ENCODE data around the gene DIS3L2. TPM values are rescaled to one million over a fixed set of nuclear protein-coding genes. Genes with fewer than 3 reads are reported as not detected.

Gene DIS3L2
- polyA plus RNA-seq, 3 donors, result 6.8 to 10.2 (median 9.9) TPM

DNA sequence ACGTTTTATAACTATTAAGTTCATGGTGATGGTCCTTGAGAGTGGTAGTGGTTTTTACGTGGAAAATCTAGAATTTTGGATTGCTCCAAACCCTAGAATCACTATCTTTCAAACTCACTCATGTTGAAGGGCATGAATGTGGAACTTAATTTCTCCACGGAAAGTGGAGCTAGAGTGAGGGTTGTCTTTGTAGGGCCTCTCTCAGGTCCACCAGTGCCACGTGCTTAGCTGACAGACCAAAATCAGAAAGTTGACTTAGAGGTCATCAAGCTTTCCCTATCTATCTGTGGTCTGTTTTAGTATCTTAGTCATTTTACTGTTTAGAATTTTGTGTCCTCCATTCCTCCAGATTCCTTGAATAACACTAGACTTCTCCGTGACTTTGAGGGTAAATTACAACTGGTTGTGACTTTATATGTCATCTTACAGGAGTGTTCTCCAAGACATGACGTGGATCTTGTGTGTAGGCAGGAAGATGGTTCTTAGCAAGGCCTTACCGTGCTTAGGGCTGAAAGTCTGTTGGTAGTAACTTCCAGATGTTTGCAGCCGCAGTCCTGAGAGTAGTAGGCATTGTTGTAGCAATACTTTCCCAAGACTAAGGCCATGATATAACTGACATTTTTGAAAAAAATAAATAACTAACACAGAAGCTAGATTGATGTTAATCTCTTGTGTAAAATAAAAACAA, 26.8 kb downstream of the DIS3L2 start:
- H3K27ac ChIP-seq (ENCODE audit: low read depth, low read length), result no peak overlapping the region
- 79 to 80% (median 79%) methylated on average over 8 of the region's 8 CpGs for WGBS, 3 donors

DNA sequence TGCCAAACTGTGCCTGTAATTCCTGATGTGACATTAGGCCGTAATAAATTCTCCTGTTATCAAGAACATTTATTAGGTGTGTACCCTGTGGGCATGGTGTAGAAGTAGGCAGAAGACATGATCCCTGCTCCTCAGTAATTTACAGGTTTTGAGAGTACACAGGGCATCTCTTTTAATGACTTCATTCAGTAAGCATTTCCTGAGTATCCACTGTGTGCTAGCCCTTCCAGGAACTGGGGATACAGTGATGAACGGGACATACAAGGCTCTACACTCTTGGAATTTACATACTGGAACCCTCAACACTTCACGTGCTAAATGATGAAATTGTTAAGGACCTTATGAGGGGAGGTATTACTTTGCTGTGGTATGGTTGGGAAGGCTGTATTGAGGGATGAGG, 30.2 kb downstream of the DIS3L2 start:
- WGBS, 3 donors, result 74 to 93% (median 83%) methylated on average over 3 of the region's 3 CpGs
- no peak overlapping the region for H3K27ac ChIP-seq (ENCODE audit: low read depth, low read length)

DNA sequence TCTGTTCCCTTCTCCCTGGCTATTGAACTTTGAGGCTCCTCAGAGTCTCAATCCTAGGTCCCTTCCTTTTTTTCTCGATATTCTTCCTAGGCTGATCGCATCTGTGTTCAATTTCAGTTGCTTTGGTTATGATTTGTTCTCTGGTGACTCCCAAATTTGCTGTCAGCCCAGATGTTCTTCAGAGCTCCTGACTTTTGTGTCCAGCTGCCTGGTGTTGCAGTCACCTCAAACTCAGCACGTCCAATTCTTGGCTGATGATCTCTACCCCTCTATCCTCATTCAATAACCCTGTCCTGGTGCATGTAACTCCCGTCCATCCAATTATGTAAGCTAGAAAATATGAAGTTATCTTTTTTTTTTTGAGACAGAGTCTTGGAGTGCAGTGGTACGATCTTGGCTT, 31.4 kb downstream of the DIS3L2 start:
- no peak overlapping the region for H3K27ac ChIP-seq (ENCODE audit: low read depth, low read length)
- 68 to 76% (median 75%) methylated on average over 5 of the region's 5 CpGs for WGBS, 3 donors

DNA sequence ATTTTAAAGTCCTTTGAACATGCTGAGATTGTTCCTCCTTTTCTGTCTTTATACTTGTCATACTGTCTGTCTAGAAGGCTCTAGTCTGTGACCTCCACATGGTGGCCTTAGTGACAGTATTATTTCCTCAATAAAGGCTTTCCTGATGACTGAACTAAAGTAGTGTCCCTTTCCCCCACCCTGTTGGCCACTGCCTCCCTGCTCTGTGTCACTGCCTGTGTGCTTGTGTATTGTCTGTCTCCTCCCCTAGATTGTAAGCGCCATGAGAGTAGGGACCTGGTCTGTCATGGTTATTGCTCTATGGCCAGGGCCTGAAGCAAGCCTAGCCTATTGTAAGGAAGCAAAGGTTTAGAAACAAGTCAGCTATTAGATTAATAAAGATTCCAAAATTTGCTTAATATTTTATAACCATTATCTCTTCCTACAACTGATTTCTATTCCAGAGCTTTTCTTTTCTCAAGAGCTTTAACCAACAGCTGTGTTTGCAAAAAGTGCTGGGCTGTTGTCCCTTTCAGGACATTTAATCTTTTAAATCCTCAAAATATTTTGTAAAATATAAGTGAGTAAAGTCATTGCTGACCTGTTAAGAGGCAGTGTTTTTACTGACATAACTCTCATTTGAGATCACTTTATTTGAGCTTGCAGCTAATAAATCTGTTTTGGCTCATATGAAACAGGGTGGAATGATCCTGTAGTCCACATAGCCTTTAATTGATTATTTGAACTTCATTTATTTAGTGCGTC, 35.5 kb downstream of the DIS3L2 start:
- 93 to 96% (median 96%) methylated on average over 2 of the region's 2 CpGs for whole genome bisulfite sequencing, 3 donors
- H3K27ac ChIP-seq (ENCODE audit: low read depth, low read length), result no peak overlapping the region

DNA sequence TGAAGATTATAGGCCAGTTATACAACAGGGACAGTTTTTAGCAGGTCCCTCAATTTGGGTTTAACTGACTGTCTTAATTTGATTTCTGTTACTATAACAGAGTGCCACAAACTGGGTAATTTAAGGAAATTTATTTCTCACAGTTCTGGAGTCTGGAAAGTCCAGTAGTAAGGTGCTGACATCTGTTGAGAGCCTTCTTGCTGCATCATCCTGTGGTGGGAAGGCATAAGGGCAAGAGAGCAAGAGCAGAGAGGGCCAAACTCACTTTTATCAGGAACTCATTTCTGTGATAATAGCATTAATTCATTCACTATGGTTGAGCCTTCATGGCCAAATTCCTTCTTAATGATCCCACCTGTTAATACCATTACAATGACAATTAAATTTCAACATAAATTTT, 36.5 kb downstream of the DIS3L2 start:
- no peak overlapping the region for H3K27ac ChIP-seq (ENCODE audit: low read depth, low read length)

DNA sequence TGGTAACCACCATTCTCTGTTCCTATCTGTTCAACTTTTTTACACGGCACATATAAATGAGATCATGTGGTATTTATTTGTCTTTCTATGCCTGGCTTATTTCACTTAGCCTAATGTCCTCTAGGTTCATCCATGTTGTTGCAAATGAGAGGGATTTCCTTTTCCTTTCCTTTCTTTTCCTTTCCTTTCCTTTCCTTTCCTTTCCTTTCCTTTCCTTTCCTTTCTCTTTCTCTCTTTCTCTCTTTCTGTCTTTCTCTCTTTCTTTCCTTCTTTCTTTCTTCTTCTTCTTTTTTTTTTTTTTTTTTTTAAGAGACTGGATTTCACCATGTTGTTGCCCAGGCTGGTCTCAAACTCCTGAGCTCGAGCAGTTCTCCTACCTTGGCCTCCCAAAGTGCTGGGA, 38.9 kb downstream of the DIS3L2 start:
- no peak overlapping the region for H3K27ac ChIP-seq (ENCODE audit: low read depth, low read length)
- 96 to 100% (median 97%) methylated on average over 2 of the region's 2 CpGs for WGBS, 3 donors

DNA sequence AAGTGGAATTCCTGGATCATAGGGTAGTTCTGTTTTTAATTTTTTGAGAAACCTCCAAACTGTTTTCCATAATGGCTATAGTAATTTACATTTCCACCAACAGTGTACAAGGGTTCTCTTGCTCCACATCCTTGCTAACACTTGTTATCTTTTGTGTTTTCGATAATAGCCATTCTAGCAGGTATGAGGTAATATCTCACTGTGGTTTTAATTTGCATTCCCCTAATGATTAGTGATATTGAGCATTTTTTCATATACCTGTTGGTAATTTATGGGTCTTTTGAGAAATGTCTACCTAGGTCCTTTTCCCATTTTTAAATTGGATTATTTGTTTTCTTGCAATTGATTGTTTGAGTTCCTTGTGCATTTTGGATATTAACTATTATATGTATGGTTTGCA, 39.6 kb downstream of the DIS3L2 start:
- WGBS, 3 donors, result 85 to 94% (median 89%) methylated on average over 1 of the region's 1 CpG
- H3K27ac ChIP-seq (ENCODE audit: low read depth, low read length), result no peak overlapping the region

DNA sequence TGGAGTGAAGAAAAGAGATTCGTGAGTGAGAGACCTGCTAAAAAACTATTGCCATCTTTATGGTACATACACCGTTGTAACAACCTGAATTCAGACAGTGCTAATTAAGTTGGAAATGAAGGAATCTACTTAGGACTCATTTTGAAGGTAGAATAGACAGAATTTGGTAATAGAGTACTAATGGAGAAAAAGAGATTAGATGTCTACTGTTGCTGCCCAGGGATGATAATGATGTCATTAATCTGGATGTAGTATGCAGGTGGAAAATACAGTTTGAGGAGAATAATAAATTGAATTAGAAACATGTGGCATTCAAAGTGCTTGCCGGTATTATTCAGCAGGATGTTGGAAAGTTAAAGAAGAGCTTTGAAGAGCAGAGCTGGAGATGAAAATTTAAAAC, 44.7 kb downstream of the DIS3L2 start:
- H3K27ac ChIP-seq (ENCODE audit: low read depth, low read length), result no peak overlapping the region
- WGBS, 3 donors, result 94 to 98% (median 95%) methylated on average over 3 of the region's 3 CpGs

DNA sequence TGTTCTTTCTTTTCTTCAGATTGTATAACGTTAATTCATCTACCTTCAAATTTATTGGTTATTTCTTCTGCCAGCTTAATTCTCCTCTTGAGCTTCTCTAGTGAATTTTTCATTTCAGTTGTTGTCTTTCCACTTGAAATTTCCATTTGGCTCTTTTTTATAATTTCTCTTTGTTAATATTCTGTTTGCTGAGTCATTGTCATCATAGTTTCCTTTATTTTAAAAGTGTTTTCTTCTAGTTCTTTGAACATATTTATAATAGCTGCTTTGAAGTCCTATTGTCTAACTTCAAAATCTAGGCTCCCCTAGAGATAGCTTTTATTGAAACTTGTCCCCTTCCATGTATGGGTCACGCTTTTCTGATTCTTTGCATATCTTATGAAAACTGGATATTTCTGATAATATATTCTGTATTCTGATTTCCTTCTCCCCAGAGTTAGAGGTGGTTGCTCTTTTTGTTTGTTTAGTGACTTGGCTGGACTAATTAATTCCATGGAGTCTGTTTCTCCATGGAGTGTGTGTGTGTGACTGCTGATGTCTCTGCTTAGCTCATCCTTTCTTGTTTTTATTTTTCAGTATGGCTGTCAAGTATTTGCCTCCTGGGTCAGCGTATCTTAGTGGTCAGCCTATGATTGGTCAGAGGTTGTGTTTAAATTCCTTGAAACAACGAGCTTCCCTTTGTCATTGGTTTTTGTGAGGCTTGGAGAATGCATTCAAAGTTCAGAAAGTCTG, 47.6 kb downstream of the DIS3L2 start:
- 93 to 97% (median 95%) methylated on average over 4 of the region's 4 CpGs for WGBS, 3 donors
- no peak overlapping the region for H3K27ac ChIP-seq (ENCODE audit: low read depth, low read length)

DNA sequence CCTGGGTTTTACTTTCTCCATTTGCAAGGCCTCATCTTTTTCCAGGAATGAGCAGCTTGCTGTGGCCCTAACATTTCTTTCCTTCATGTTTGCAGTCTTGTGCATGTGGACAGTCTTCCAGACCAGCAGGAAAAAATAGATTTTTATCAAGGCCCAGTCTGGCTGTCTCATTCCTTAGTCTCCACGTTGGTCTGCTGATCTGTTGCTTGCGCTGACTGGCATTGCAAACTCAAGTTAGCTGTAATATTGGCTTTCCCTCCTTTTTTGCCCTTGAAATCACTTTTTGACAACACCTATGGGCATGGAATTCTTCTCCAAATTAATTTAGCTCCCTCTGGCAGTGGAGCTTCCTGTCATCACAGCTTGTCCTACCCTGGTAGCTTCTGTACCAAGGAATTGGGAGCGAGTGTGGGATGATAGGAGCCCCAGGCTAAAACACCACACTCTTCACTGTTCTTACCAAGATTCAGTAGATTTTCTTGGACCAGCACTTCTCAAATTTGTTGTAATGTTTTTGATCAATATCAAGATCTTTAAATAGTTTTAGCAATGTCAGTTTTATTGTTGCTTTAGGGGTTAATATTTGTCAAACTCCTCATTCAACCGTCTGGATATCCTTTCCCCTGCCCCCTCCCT, 48.2 kb downstream of the DIS3L2 start:
- H3K27ac ChIP-seq (ENCODE audit: low read depth, low read length), result no peak overlapping the region
- 78 to 92% (median 89%) methylated on average over 4 of the region's 4 CpGs for WGBS, 3 donors

DNA sequence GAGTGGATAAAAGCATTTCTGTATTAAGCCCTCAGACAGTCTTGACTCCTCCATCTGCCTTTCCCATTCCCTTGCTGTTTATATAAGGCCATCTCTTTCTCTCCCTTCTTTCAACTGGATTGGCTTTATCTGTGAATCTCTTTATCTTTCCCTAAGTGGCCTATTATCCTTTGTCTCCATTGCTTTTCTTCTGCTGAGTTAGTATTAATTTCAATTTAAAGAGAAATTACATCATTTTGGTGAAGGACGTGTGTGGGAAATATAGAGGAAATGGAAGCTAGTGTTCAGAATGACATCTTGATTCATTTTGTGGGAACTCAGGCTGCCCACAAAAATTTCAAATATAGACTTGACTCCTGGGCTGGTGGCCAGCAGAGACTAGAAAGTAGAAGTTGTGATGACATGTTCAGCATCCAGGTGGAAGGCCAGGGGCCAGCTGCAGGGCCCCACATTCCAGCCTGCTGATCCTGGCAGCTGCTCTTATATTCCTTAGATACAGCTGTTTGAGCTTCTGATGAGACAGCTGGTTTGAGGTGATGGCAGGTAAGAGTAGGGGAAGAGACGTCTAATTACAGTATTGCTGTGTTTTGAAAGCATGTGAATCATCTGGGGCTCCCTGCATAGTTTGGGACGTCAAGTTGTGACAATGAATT, 52.3 kb downstream of the DIS3L2 start:
- WGBS, 3 donors, result 43 to 75% (median 48%) methylated on average over 3 of the region's 3 CpGs
- no peak overlapping the region for H3K27ac ChIP-seq (ENCODE audit: low read depth, low read length)

DNA sequence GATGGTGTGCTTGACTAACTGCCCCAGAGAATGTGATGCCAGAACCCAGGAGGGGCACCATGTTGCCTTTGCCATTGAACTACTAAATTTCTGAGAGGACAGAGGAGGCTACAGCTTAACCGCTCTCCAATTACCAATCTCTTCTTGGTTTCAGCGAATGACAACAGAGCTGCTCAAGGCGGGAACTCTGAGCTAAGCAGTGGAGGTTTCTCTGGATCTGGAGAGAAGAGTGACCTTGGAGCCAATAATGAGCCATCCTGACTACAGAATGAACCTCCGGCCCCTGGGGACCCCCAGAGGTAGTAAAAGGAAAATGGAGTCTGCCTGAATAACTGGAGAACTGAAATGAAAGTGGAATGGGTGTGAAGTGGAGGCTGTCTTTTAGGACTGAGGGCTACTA, 53.2 kb downstream of the DIS3L2 start:
- no peak overlapping the region for H3K27ac ChIP-seq (ENCODE audit: low read depth, low read length)
- 96 to 97% (median 96%) methylated on average over 4 of the region's 4 CpGs for WGBS, 3 donors

DNA sequence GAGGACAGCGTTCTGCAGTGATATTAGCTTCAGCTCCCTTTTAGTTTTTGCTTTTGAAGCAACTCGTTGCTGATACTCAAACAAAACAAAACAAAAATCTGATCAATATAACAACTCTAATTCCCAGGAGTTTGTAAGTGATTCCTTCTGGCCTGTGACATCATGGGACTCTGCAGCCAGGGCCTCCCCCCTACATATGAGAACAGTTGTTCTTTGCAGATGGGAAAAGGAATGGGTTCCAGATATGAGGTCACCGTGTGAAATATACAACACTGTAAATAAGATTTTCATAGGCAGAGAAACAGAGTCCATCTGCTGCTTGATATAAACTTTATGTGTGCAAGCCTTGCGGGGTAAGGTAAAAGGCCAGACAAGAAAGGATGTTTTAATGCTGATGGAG, 56.7 kb downstream of the DIS3L2 start:
- H3K27ac ChIP-seq (ENCODE audit: low read depth, low read length), result no peak overlapping the region
- 76 to 82% (median 81%) methylated on average over 4 of the region's 4 CpGs for WGBS, 3 donors

DNA sequence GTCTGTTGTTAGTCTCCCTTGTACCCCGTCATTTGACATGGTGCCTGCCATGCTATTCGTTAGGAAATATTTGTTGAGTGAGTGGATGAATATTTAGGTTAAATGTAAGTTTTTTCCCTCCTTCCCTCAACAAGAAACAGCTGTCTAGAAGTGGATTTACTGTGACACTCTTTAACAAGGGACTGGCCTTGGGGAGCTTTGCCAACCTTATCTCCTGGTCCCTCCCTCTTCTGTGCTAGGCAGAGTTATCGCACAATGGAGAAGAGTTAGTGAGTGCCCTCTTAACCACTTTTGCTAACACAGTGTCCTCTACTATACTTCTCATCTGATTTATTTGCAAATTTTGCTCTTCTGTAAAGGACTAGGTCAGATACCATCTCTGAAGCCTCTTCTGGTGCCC, 61.2 kb downstream of the DIS3L2 start:
- WGBS, 3 donors, result 54 to 91% (median 86%) methylated on average over 3 of the region's 3 CpGs

DNA sequence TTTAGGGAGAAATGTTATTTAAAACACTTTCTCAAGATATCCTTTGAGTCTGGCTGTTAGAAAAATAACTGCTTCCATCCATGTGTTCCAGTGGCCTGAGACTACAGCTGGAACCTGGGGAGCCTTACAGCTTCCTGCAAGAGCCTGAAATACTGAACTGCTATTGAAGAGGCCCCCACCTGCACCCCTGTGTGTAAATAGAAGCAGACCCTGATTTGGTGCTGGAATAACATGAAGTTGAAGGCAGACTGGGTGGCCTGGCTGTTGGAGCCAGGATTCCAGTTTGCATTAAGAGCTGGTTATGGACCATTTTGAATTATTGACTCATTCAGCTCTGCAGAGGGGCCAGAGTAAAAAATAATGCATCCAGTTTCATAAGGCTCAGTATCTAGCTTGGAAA, 61.9 kb downstream of the DIS3L2 start:
- no peak overlapping the region for H3K27ac ChIP-seq (ENCODE audit: low read depth, low read length)

More for the DNA sequence above, 61.2 kb downstream of the DIS3L2 start:
- H3K27ac ChIP-seq (ENCODE audit: low read depth, low read length), result no peak overlapping the region

DNA sequence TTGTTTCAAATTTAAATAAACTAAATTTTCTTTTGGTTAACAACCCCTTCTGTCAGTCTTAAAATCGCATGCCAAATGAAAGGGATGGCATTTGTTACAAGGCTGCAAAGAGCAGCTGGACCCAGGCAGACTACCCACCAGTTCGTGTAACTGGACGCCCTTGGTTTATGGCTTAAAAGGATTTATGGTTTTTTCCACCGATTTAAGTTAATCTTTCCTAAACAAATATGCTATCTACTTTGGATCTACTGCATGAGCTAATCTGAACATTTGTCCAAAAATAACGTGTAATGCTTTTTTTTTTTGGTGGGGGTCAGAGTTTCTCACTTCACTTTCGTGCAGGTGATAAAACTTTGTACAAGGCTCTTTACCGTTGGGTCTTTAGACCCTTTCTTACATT, 62.9 kb downstream of the DIS3L2 start:
- H3K27ac ChIP-seq (ENCODE audit: low read depth, low read length), result no peak overlapping the region
- WGBS, 3 donors, result 86 to 93% (median 88%) methylated on average over 7 of the region's 7 CpGs

DNA sequence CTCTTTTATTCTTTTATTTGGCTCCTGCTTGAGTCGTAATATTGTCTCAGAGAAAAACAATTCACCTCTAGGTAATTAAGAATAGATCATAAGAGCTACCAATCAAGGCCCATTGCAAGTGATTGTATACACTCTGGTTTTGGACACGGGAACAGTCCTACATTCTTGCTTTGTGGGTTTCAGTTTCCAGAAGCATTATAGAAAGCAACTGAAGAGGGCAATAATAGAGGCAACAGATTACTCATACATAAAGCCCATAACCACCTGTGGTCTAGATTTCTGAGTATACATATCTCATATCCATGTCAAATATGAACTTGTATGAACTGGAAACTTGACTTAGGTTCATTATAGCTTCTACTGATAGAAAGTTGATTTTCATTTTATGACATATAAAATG, 65.4 kb downstream of the DIS3L2 start:
- H3K27ac ChIP-seq (ENCODE audit: low read depth, low read length), result no peak overlapping the region
- WGBS, 3 donors, result 90 to 95% (median 94%) methylated on average over 2 of the region's 2 CpGs

DNA sequence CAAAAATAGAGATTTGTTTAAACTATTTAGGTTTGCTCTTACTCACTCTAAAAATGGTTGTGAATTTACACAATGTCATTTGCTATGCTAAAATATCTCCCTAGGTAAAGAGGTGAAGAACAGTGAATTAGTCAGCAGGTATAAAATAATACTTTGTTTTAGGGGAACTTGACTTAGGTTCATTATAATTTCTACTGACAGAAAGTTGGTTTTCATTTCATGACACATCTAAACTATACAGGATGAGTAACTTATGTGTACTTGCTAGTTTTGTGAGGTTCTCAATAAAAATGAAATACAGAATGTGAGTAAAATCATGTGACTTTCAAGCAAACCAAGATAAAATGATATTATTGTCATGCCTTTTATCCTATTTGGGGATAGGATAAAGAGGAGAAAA, 66.0 kb downstream of the DIS3L2 start:
- H3K27ac ChIP-seq (ENCODE audit: low read depth, low read length), result no peak overlapping the region

DNA sequence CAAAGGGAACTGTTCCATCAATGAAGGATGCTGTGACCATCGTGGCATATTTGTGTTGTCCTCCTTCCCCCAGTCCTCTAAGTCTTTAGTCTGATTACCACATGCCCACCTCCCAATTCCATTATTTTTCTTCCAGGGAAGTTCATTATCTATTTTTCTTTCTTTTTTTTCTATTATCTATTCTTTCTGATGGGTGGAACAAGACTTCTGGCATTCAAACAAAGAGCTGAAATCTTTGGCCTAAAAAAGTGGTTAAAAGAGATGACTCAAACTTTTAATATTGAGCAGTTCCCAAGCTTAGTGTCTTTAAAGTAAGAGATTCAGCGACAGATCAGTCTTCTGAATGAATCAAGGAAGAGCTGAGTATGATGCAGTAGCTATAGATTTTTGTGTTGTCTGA, 66.6 kb downstream of the DIS3L2 start:
- WGBS, 3 donors, result 74 to 89% (median 77%) methylated on average over 2 of the region's 2 CpGs

More for the DNA sequence above, 66.6 kb downstream of the DIS3L2 start:
- H3K27ac ChIP-seq (ENCODE audit: low read depth, low read length), result no peak overlapping the region

All from adipose tissue (tissue), 3 donors.